Trophoblast cell (in vitro differentiated cells and primary cell): ENCODE data around the gene LPIN1.
A peak's percentile ranks its signal among the peaks of the same experiment; 100 is the strongest.

Experiments
- DNase-seq, 2 donors: peaks; one replicate each; pipeline ENCODE4 v3.0.0-alpha.2; 2016
- H2AFZ ChIP-seq: 2 replicates; pipeline ENCODE4 v1.6.1; 2013; ENCODE audit warnings: low read length, moderate library complexity, mild to moderate bottlenecking; ENCODE audit not compliant: insufficient read depth, poor library complexity
- H2AK5ac ChIP-seq: 2 replicates; pipeline ENCODE4 v1.6.1; 2013; ENCODE audit warnings: mild to moderate bottlenecking, low read length
- H2BK120ac ChIP-seq: 2 replicates; pipeline ENCODE4 v1.6.1; 2013; ENCODE audit warnings: low read length, mild to moderate bottlenecking, moderate library complexity; ENCODE audit not compliant: insufficient read depth, poor library complexity
- H2BK12ac ChIP-seq: 2 replicates; pipeline ENCODE4 v1.6.1; 2013; ENCODE audit warnings: mild to moderate bottlenecking, low read length, moderate library complexity
- H2BK5ac ChIP-seq: 2 replicates; pipeline ENCODE4 v1.6.1; 2013; ENCODE audit warnings: low read length, low read depth, moderate library complexity, mild to moderate bottlenecking; ENCODE audit not compliant: poor library complexity
- H3K14ac ChIP-seq: 2 replicates; pipeline ENCODE4 v1.6.1; 2013; ENCODE audit warnings: mild to moderate bottlenecking, low read length
- H3K18ac ChIP-seq: 2 replicates; pipeline ENCODE4 v1.6.1; 2013; ENCODE audit warnings: mild to moderate bottlenecking, low read length
- H3K23ac ChIP-seq: 2 replicates; pipeline ENCODE4 v1.6.1; 2013; ENCODE audit warnings: low read length
- H3K27ac ChIP-seq: 2 replicates; pipeline ENCODE4 v1.5.1; 2013; ENCODE audit warnings: low read depth, mild to moderate bottlenecking, inconsistent platforms, low read length, moderate library complexity
- H3K27me3 ChIP-seq: 2 replicates; pipeline ENCODE4 v1.6.1; 2013; ENCODE audit warnings: inconsistent platforms, mild to moderate bottlenecking, low read length, moderate library complexity; ENCODE audit not compliant: insufficient read depth
- H3K36me3 ChIP-seq, 2 experiments: 1 replicate in 1 of 2; 2 replicates in 1 of 2; pipeline ENCODE4 v1.6.1; 2013; ENCODE audit warnings: low read length in 2 of 2, mild to moderate bottlenecking in 2 of 2, moderate library complexity in 1 of 2; ENCODE audit not compliant: insufficient read depth in 2 of 2, control insufficient read depth in 1 of 2
- H3K4ac ChIP-seq: 2 replicates; pipeline ENCODE4 v1.6.1; 2013; ENCODE audit warnings: low read depth, mild to moderate bottlenecking, low read length, moderate library complexity
- H3K4me1 ChIP-seq, 2 experiments: 1 replicate in 1 of 2; 2 replicates in 1 of 2; pipeline ENCODE4 v1.6.1; 2013; ENCODE audit warnings: low read length in 2 of 2, mild to moderate bottlenecking in 2 of 2, moderate library complexity in 1 of 2; ENCODE audit not compliant: insufficient read depth in 2 of 2, control insufficient read depth in 1 of 2
- H3K4me2 ChIP-seq: 2 replicates; pipeline ENCODE4 v1.6.1; 2013; ENCODE audit warnings: inconsistent platforms, mild to moderate bottlenecking, low read length, moderate library complexity
- H3K4me3 ChIP-seq: 2 replicates; pipeline ENCODE4 v1.5.1; 2013; ENCODE audit warnings: mild to moderate bottlenecking, low read depth, low read length, inconsistent platforms
- H3K79me1 ChIP-seq: one replicate; pipeline ENCODE4 v1.6.1; 2013; ENCODE audit warnings: low read length
- H3K79me2 ChIP-seq: 2 replicates; pipeline ENCODE4 v1.6.1; 2013; ENCODE audit warnings: low read length, mild to moderate bottlenecking; ENCODE audit not compliant: control insufficient read depth, insufficient read depth, poor library complexity
- H3K9ac ChIP-seq: 2 replicates; pipeline ENCODE4 v1.6.1; 2013; ENCODE audit warnings: mild to moderate bottlenecking, low read length
- H3K9me3 ChIP-seq: 2 replicates; pipeline ENCODE4 v1.6.1; 2013; ENCODE audit warnings: low read depth, mild to moderate bottlenecking, control low read depth, inconsistent platforms, low read length; ENCODE audit not compliant: insufficient read depth
- H4K12ac ChIP-seq: 2 replicates; pipeline ENCODE4 v1.6.1; 2013; ENCODE audit warnings: low read depth, mild to moderate bottlenecking, low read length, moderate library complexity
- H4K8ac ChIP-seq: 2 replicates; pipeline ENCODE4 v1.6.1; 2013; ENCODE audit warnings: low read depth, mild to moderate bottlenecking, low read length, moderate library complexity
- H4K91ac ChIP-seq: one replicate; pipeline ENCODE4 v1.6.1; 2013; ENCODE audit warnings: low read depth, mild to moderate bottlenecking, low read length, moderate library complexity
- WGBS: extraction: QIAGEN DNeasy Blood & Tissue Kit; methylation state at CpG from one replicate; pipeline ENCODE4 v1.1.7; 2013; ENCODE audit warnings: missing lambda C conversion rate; ENCODE audit not compliant: insufficient read length, insufficient coverage; ENCODE audit errors: extremely low coverage; 5-methylcytosine and 5-hydroxymethylcytosine counted together

LPIN1 gene

DNA sequence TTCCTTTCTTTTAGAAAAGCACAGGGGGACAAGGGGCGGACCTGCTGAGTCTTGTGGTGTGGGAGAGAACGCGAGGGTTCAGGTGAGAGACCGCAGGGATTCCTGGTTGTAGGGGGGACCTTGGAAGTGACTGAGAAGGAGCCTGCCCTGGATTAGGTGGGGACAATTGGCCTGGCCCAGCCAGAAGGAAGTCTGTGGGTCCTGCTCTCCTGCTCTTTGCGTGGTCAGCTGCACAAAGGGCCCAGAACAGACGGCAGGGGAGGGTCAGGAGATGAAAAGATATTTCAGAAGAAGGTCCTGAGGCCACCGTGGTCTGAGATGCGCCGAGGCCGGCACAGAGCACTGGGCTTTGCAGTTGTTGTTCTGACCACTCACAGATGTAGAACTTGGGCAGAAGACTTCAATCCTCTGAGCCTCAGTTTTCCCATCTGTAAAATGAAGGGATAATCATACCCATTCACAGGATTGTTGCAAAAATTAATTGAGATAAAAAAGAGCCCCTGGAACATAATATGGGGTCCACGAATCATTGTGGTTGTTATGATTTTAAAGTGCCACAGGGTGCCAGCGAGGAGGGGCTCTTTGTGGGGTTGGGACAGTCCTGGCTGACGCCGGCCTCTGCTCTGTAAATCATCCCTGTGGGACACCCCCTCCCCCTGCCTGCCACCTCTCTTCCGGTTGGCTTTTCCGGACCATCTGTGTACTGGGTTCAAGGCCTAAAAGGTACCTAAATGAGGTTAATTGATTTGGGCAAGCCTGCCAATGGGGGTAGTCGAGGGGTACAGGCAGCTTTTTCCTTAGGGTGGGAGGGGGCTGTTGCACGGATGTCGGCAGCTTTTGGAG, 1.8 kb downstream of the LPIN1 start:
- Histone ChIP-seq H3K14ac (peak overlapping the region; percentile 22), H3K27ac (no peak overlapping the region), H2AK5ac (no peak overlapping the region), H3K23ac (no peak overlapping the region), H2BK5ac (no peak overlapping the region), H3K9ac (peak overlapping the region; percentile 20), H3K36me3 (no peaks in the 10 kb centered on the region), H3K18ac (peak overlapping the region; percentile 47), H3K79me1 (peaks cover 24% of the 10 kb centered on the region), H3K27me3 (no peaks in the 10 kb centered on the region), H3K4me2 (peak overlapping the region; percentile 56), H3K79me2 (peaks cover 11% of the 10 kb centered on the region), H3K9me3 (no peaks in the 10 kb centered on the region), H2BK12ac (peak overlapping the region; percentile 34), H4K91ac (no peak overlapping the region), H3K4ac (peak overlapping the region; percentile 60), H4K12ac (no peak overlapping the region), H2AFZ (no peak overlapping the region), H4K8ac (no peak overlapping the region), H2BK120ac (no peak overlapping the region), H3K4me3 (no peak overlapping the region), H3K4me1 (peaks cover 22 to 48% of the 10 kb centered on the region in 2 experiments)
- no peak for DNase-seq
- no CpG with 5 or more reads among the region's 19 CpGs for WGBS

DNA sequence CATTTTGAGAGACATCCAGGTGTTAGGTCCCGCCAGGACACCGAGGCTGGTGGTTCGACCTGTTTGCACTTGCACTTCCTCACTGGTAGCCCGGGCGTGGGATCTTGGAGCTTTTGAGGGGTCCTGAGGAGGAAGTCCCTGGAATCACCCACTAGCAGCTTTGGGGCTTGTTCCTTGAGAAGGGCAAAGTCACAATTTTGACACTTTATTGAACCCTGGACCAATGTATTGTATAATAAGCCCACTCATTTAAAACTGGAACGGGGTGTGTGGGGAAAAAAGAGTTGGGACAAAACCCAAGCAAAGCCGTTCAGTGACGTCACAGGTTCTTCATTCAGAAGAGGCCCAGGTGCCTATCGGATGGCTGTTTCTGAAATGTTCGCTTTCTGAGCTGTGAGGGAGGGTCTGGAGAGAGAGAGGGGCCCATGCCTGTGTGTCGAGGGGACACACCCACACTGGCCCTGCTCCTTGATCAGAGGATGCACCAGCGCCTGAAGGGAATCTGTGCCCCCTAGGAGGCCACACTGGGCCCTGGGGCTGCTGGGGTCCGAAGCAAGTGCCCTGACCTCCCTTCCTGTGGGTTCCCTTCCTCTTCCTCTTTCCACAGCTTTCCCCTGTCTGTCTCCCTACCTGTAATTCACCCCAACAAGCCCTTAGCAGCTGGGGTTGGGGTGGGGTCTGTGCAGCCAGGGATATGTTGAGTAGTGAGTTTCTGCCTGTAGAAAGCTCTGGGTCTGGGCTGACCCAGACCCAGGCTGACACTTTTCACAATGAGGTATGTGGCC, 2.6 kb downstream of the LPIN1 start:
- Histone ChIP-seq H2AK5ac (no peak overlapping the region), H4K91ac (no peak overlapping the region), H2BK12ac (no peak overlapping the region), H3K9me3 (no peaks in the 10 kb centered on the region), H4K12ac (no peak overlapping the region), H3K4ac (peak overlapping the region; percentile 35), H3K9ac (peak overlapping the region; percentile 29), H3K4me1 (peaks cover 22 to 44% of the 10 kb centered on the region in 2 experiments), H3K23ac (no peak overlapping the region), H3K4me3 (no peak overlapping the region), H3K27me3 (no peaks in the 10 kb centered on the region), H3K79me2 (peaks cover 11% of the 10 kb centered on the region), H3K36me3 (no peaks in the 10 kb centered on the region), H2BK120ac (no peak overlapping the region), H2BK5ac (no peak overlapping the region), H3K18ac (peak overlapping the region; percentile 4), H4K8ac (no peak overlapping the region), H3K79me1 (peaks cover 18% of the 10 kb centered on the region), H2AFZ (no peak overlapping the region), H3K4me2 (no peak overlapping the region), H3K27ac (no peak overlapping the region), H3K14ac (no peak overlapping the region)
- DNase-seq: no peak
- WGBS: no CpG with 5 or more reads among the region's 13 CpGs

DNA sequence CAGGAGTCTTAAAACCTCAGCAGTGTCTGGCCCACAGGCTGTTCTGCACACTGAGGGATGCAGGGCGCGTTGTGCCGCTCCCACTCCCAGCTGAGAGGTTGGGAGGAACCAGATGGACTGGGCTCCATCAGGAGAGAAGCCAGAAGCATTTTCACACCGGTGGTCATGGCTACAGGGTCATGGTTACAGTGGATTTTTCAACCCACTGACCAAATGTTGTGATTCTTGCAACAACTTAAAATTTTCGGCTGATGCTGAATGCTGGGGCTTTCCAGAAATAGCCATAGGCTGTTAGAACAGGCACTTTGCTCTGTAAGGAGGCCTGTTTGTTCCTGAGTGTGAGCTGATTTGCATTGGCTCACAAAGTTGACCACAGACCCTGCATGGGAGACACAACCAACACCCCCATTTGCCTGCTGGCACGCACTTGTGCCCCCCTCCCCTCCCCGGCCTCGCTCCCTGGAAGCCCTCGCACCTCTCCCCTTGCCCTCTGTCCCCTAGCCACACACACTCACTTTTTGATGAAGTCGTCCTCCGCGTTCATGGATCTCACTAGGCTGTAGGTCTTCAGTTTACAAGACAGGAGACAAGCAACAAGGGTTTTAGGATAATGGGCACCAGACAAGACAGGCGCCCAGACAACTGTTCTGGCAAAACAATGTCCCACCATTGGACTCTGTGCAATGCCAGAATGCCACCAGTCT, 3.4 kb downstream of the LPIN1 start:
- Histone ChIP-seq H3K14ac (no peak overlapping the region), H3K4me3 (no peak overlapping the region)

DNA sequence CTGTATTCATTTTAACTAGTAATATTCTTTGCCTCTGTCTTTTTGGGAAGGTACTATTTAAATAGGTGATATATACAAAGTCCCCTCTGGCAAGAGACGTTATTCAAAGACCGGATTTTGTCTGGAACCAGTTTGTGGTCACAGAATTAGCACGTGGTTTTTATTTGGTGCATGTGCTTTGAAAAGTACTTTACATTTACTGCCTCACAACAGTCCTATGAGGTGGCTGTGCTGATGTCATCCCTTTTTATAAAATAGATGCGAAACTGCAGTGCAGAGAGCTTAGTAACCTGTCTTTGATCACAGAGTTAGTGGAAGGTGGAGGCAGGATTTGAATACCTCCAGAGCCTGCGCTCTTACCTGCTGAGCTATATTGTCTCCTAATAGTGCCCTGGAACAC, 4.0 kb downstream of the LPIN1 start:
- H3K23ac ChIP-seq: no peak overlapping the region
- no peak overlapping the region for H4K12ac ChIP-seq
- WGBS: no CpG with 5 or more reads among the region's 5 CpGs
- no peak overlapping the region for H2AK5ac ChIP-seq
- H3K27me3 ChIP-seq: no peaks in the 10 kb centered on the region
- H2BK120ac ChIP-seq: no peak overlapping the region
- H3K9me3 ChIP-seq: no peaks in the 10 kb centered on the region
- no peak overlapping the region for H3K27ac ChIP-seq
- H3K4me1 ChIP-seq: peaks cover 16 to 34% of the 10 kb centered on the region in 2 experiments
- H3K79me1 ChIP-seq: peaks cover 10% of the 10 kb centered on the region
- H3K14ac ChIP-seq: no peak overlapping the region
- no peak overlapping the region for H3K4ac ChIP-seq
- H3K18ac ChIP-seq: no peak overlapping the region
- peak; percentile 32 to 48 for DNase-seq
- peaks cover 11% of the 10 kb centered on the region for H3K79me2 ChIP-seq
- H2BK5ac ChIP-seq: no peak overlapping the region
- no peaks in the 10 kb centered on the region for H3K36me3 ChIP-seq
- no peak overlapping the region for H3K4me2 ChIP-seq
- H3K9ac ChIP-seq: no peak overlapping the region
- H3K4me3 ChIP-seq: no peak overlapping the region
- H4K8ac ChIP-seq: no peak overlapping the region
- H4K91ac ChIP-seq: no peak overlapping the region
- no peak overlapping the region for H2AFZ ChIP-seq
- H2BK12ac ChIP-seq: no peak overlapping the region

More for the DNA sequence above, 3.4 kb downstream of the LPIN1 start:
- no peaks in the 10 kb centered on the region for H3K27me3 ChIP-seq
- WGBS: no CpG with 5 or more reads among the region's 13 CpGs
- no peak overlapping the region for H2BK5ac ChIP-seq
- peaks cover 19 to 38% of the 10 kb centered on the region in 2 experiments for H3K4me1 ChIP-seq
- no peak overlapping the region for H2AFZ ChIP-seq
- H3K4ac ChIP-seq: no peak overlapping the region
- H4K8ac ChIP-seq: no peak overlapping the region
- H3K9me3 ChIP-seq: no peaks in the 10 kb centered on the region
- no peaks in the 10 kb centered on the region for H3K36me3 ChIP-seq
- no peak overlapping the region for H3K27ac ChIP-seq
- H3K79me2 ChIP-seq: peaks cover 11% of the 10 kb centered on the region
- H2AK5ac ChIP-seq: no peak overlapping the region
- H3K4me2 ChIP-seq: no peak overlapping the region
- H2BK120ac ChIP-seq: no peak overlapping the region
- no peak for DNase-seq
- H4K91ac ChIP-seq: no peak overlapping the region
- no peak overlapping the region for H4K12ac ChIP-seq
- no peak overlapping the region for H3K9ac ChIP-seq
- H3K18ac ChIP-seq: no peak overlapping the region
- peaks cover 12% of the 10 kb centered on the region for H3K79me1 ChIP-seq
- no peak overlapping the region for H3K23ac ChIP-seq
- H2BK12ac ChIP-seq: no peak overlapping the region
